ENCODE results near the gene ADAM11. TPM values are rescaled to one million over a fixed set of nuclear protein-coding genes. Genes with fewer than 3 reads are reported as not detected.

Gene ADAM11
- total RNA-seq, 2 donors from 2014 or later: 1.9 to 3.5 TPM

DNA sequence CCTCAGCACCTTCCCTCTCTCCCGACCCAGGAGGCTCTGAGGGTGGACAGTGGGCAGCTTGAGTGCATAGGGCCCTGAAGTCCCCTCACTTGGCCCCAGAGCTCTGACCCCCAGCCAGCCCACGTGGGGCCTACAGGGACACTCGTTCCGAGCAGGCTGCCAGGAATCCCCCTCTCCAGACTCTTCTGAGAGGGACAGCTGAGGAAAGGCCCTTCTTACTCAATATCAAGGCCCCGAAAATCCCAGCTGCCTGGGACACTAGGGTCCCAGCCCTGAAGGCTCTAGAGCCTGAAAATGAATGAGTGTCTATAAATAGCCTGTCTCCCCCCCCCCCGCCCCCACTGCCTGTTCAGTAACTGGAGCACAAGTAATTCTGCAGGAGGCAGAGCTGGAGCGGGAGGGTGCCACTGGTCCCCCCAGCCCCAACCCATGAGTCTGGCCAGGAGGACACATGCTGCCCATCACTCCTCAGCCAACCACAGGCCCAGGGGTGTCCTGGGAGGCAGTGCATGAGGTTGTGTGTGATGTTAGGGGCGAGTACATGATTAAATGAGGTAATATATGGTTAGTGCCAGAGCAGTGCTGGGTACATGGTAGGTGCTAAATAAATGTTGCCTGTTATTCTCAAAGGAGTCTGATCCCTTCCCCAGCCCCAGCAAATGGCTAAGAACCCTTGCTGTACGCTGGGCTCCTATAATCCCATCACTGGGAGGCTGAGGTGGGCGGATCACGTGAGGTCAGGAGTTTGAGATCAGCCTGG, 11.6 kb downstream of the ADAM11 start:
- Mint-ChIP-seq H3K9me3 (no peaks in the 10 kb centered on the region), H3K27me3 (ENCODE audit: insufficient read depth) (peaks cover 17% of the 10 kb centered on the region), H3K27ac (no peak overlapping the region), H3K4me1 (peaks cover 13% of the 10 kb centered on the region), H3K36me3 (ENCODE audit: low read depth) (no peaks in the 10 kb centered on the region), H3K4me3 (no peak overlapping the region)
- H3K9me3 ChIP-seq (ENCODE audit: control insufficient read depth, low read length): no peaks in the 10 kb centered on the region
- peaks cover 18% of the 10 kb centered on the region for H3K4me1 ChIP-seq (ENCODE audit: control insufficient read depth, insufficient read depth, low read length)
- DNase-seq: no peak
- H3K9ac ChIP-seq (ENCODE audit: extremely low read depth, low read length, poor library complexity, severe bottlenecking): no peak overlapping the region
- 90 to 93% methylated on average over 5 to 10 of the region's 11 CpGs for WGBS, 2 experiments (ENCODE audit: insufficient coverage in 1 of 2, insufficient read length in 1 of 2)
- no peaks in the 10 kb centered on the region for H3K36me3 ChIP-seq (ENCODE audit: control insufficient read depth, insufficient read depth, low read length)
- H3K27ac ChIP-seq (ENCODE audit: low read depth, low read length): no peak overlapping the region
- no peaks in the 10 kb centered on the region for H3K27me3 ChIP-seq (ENCODE audit: control insufficient read depth, insufficient read depth, low read length, poor library complexity, severe bottlenecking)
- no peak overlapping the region for H3K4me3 ChIP-seq (ENCODE audit: low read length)
- TF ChIP-seq, protein P1, sequence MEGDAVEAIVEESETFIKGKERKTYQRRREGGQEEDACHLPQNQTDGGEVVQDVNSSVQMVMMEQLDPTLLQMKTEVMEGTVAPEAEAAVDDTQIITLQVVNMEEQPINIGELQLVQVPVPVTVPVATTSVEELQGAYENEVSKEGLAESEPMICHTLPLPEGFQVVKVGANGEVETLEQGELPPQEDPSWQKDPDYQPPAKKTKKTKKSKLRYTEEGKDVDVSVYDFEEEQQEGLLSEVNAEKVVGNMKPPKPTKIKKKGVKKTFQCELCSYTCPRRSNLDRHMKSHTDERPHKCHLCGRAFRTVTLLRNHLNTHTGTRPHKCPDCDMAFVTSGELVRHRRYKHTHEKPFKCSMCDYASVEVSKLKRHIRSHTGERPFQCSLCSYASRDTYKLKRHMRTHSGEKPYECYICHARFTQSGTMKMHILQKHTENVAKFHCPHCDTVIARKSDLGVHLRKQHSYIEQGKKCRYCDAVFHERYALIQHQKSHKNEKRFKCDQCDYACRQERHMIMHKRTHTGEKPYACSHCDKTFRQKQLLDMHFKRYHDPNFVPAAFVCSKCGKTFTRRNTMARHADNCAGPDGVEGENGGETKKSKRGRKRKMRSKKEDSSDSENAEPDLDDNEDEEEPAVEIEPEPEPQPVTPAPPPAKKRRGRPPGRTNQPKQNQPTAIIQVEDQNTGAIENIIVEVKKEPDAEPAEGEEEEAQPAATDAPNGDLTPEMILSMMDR (conservative IDR thresholded peaks at IDR 0.05): no peak

DNA sequence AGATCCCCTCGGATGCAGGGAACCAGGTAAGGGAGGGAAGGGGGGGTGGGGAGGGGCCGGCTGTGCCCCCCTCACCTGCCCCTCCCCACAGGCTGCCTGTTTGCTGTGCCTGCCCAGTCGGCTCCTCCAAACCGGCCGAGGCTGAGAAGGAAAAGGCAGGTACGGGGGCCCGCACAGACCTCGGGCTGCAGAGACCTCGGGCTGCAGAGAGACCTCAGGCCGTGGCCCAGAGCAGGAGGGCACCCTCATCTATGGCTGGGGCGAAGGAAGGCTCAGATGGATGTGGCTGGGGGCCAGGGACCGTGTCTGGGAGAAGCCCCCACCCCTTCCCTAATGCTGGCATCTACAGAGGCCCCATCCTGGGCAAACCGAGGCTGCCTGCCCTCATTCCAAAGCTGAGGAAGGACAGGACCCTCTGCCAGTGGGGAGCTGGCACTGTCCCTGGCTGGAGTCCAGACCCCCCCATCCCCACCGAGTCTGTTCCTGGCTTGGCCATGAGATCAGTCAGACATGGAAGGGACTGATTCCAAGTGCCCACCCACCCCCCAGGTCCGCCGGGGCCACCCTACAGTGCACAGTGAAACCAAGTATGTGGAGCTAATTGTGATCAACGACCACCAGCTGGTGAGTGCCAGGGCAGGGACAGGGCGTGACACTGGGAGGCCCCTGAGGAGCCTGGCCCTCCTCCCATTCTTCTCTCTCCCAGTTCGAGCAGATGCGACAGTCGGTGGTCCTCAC, 13.7 kb downstream of the ADAM11 start:
- peaks cover 35% of the 10 kb centered on the region for H3K27me3 Mint-ChIP-seq (ENCODE audit: insufficient read depth)
- 88% methylated on average over 20 of the region's 21 CpGs; no CpG with 5 or more reads in 1 of the 2 experiments for WGBS, 2 experiments (ENCODE audit: insufficient coverage in 1 of 2, insufficient read length in 1 of 2)
- H3K4me1 Mint-ChIP-seq: peaks cover 10% of the 10 kb centered on the region

DNA sequence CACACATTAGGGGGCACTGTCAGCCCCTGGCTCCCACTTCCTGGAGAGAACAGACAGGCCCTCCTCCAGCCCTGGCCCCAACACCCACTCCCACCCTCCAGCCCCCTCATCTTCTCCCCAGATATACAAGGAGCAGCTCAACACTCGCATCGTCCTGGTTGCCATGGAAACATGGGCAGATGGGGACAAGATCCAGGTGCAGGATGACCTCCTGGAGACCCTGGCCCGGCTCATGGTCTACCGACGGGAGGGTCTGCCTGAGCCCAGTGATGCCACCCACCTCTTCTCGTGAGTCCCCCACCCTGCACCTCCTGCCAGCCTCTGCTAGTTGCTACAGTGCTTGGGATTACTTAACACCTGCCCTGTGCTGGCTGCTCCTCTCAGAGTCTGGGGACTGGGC, 14.4 kb downstream of the ADAM11 start:
- no peaks in the 10 kb centered on the region for H3K9me3 Mint-ChIP-seq
- Histone ChIP-seq H3K4me3 (ENCODE audit: low read length) (no peak overlapping the region), H3K9ac (ENCODE audit: extremely low read depth, low read length, poor library complexity, severe bottlenecking) (no peak overlapping the region), H3K4me1 (ENCODE audit: control insufficient read depth, insufficient read depth, low read length) (peaks cover 7% of the 10 kb centered on the region), H3K27ac (ENCODE audit: low read depth, low read length) (no peak overlapping the region), H3K9me3 (ENCODE audit: control insufficient read depth, low read length) (no peaks in the 10 kb centered on the region), H3K27me3 (ENCODE audit: control insufficient read depth, insufficient read depth, low read length, poor library complexity, severe bottlenecking) (peaks cover 16% of the 10 kb centered on the region), H3K36me3 (ENCODE audit: control insufficient read depth, insufficient read depth, low read length) (no peaks in the 10 kb centered on the region)
- peaks cover 39% of the 10 kb centered on the region for H3K27me3 Mint-ChIP-seq (ENCODE audit: insufficient read depth)
- no peaks in the 10 kb centered on the region for H3K36me3 Mint-ChIP-seq (ENCODE audit: low read depth)
- H3K4me1 Mint-ChIP-seq: peaks cover 4% of the 10 kb centered on the region
- WGBS, 2 experiments (ENCODE audit: insufficient coverage in 1 of 2, insufficient read length in 1 of 2): 88% methylated on average over 6 of the region's 6 CpGs
- H3K4me3 Mint-ChIP-seq: no peak overlapping the region
- TF ChIP-seq, protein P1 (conservative IDR thresholded peaks at IDR 0.05): no peak
- no peak overlapping the region for H3K27ac Mint-ChIP-seq
- DNase-seq: no peak

More for the DNA sequence above, 13.7 kb downstream of the ADAM11 start:
- Histone ChIP-seq H3K27me3 (ENCODE audit: control insufficient read depth, insufficient read depth, low read length, poor library complexity, severe bottlenecking) (peaks cover 15% of the 10 kb centered on the region), H3K4me3 (ENCODE audit: low read length) (no peak overlapping the region), H3K4me1 (ENCODE audit: control insufficient read depth, insufficient read depth, low read length) (peaks cover 14% of the 10 kb centered on the region), H3K9ac (ENCODE audit: extremely low read depth, low read length, poor library complexity, severe bottlenecking) (no peak overlapping the region), H3K36me3 (ENCODE audit: control insufficient read depth, insufficient read depth, low read length) (no peaks in the 10 kb centered on the region), H3K27ac (ENCODE audit: low read depth, low read length) (no peak overlapping the region), H3K9me3 (ENCODE audit: control insufficient read depth, low read length) (no peaks in the 10 kb centered on the region)
- no peak overlapping the region for H3K27ac Mint-ChIP-seq
- no peak overlapping the region for H3K4me3 Mint-ChIP-seq
- no peaks in the 10 kb centered on the region for H3K9me3 Mint-ChIP-seq
- TF ChIP-seq, protein P1 (conservative IDR thresholded peaks at IDR 0.05): no peak
- H3K36me3 Mint-ChIP-seq (ENCODE audit: low read depth): no peaks in the 10 kb centered on the region
- DNase-seq: no peak
